Lung (tissue), 12 donors: Measurements from ENCODE around the gene PLEKHA6. TPM values are rescaled to one million over a fixed set of nuclear protein-coding genes. Genes with fewer than 3 reads are reported as not detected.

Experiments used
- ATAC-seq: fragments of 200-7000 bp; cut with Tn5 transposase; one replicate; pipeline ENCODE4 v1.9.1; 2020; ENCODE audit warnings: moderate number of reproducible peaks; ENCODE audit not compliant: insufficient read depth, low FRiP score
- DNase-seq, 3 donors: peaks; one replicate each; pipeline ENCODE4 v3.0.0-alpha.2; 2013 to 2017
- H3K27ac ChIP-seq, 2 donors: one replicate each; pipeline ENCODE4 v1.5.1; 2013; ENCODE audit warnings: mild to moderate bottlenecking in 2 of 2, moderate library complexity in 2 of 2, control low read depth in 1 of 2, inconsistent platforms in 1 of 2, low read depth in 1 of 2, low read length in 1 of 2
- H3K27me3 ChIP-seq, 3 donors: one replicate each; pipeline ENCODE4 v1.5.1; 2013; ENCODE audit warnings: low read length in 2 of 3; ENCODE audit not compliant: control insufficient read depth in 3 of 3, insufficient read depth in 3 of 3
- H3K36me3 ChIP-seq, 4 donors: one replicate each; pipeline ENCODE4 v1.5.1; 2013; ENCODE audit warnings: low read length in 4 of 4, mild to moderate bottlenecking in 1 of 4, moderate library complexity in 1 of 4; ENCODE audit not compliant: control insufficient read depth in 4 of 4, insufficient read depth in 4 of 4
- H3K4me1 ChIP-seq, 5 donors: one replicate each; pipeline ENCODE4 v1.5.1; 2013; ENCODE audit warnings: low read length in 5 of 5, mild to moderate bottlenecking in 2 of 5, moderate library complexity in 1 of 5; ENCODE audit not compliant: control insufficient read depth in 5 of 5, insufficient read depth in 5 of 5
- H3K4me3 ChIP-seq: one replicate; pipeline ENCODE4 v1.5.1; 2013; ENCODE audit warnings: mild to moderate bottlenecking, control low read depth, moderate library complexity
- H3K9ac ChIP-seq, 2 donors: one replicate each; pipeline ENCODE4 v1.5.1; 2013; ENCODE audit warnings: low read length in 2 of 2, control low read depth in 1 of 2; ENCODE audit not compliant: insufficient read depth in 1 of 2
- H3K9me3 ChIP-seq, 4 donors: one replicate each; pipeline ENCODE4 v1.5.1; 2013; ENCODE audit warnings: low read length in 3 of 4, mild to moderate bottlenecking in 1 of 4, moderate library complexity in 1 of 4; ENCODE audit not compliant: control insufficient read depth in 4 of 4, insufficient read depth in 3 of 4
- WGBS, 2 donors: extraction: QIAGEN DNeasy Blood & Tissue Kit; methylation state at CpG; one replicate each; pipeline ENCODE4 v1.1.7; 2013; 5-methylcytosine and 5-hydroxymethylcytosine counted together
- polyA plus RNA-seq, 2 donors: library from polyadenylated mRNA; stranded (reverse); fragments of 200-250 nt; gene quantifications; one replicate each; pipeline ENCODE4 v1.2.1, GENCODE V29; 2013
- total RNA-seq, 2 donors: library from RNA; depleted of rRNA in 1 of 2; stranded (reverse); fragments of >200 nt in 1 of 2; gene quantifications; one replicate each; pipeline ENCODE4 v1.2.1, GENCODE V29; 2014 to 2021
- TF ChIP-seq, protein P1 (sequence below): IDR thresholded peaks from 2 replicates; pipeline ENCODE4 v1.5.1; 2012; ENCODE audit warnings: mild to moderate bottlenecking; ENCODE audit errors: control extremely low read depth, extremely low read depth
- donor health status: control.
- donor health status: control.
- donor health status: Bipolar disorder and iron deficiency.
- donor health status: healthy.
- donor health status: DM: yes; HTN: yes; CAD: no.

The PLEKHA6 gene
- total and polyA plus RNA-seq, 4 donors, result 0.88 to 10.5 (median 3.3) TPM

DNA sequence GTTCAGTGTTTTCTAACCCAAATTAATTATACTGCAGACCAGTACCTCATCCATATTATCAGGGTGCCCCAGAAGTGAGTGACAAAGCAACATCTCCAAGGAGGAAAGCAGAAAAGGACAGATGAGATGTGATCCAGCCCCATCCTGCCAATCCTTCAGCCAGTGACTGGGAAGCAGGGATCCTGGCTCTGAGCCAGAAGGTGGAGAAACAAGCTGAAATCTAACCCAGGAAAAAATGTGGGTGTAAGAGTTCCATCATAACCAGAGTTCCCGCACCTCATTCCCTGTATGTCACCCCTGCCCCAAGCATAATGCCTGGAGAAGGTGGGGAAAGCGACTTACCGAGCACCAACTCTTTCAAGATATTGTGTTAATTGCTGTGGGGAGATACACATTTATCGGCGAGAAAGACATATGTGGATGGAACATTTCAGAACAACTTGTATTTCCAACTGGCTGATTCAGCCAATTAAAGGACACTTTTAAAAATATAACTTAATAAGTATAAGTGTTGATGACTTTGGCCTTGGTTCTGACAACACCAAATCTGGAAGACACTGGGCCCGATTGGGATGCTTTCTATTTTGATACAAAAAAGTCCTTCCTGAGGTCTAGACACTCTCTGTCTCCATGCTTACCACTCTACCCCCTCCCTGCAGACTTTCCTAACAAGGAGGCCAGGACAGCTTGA is 14.9 kb downstream of the PLEKHA6 start:
- no peak overlapping the region for H3K4me3 ChIP-seq
- WGBS, 2 donors, result 90 to 92% methylated on average over 6 of the region's 6 CpGs
- ATAC-seq, result no peak
- peak; percentile 33 to 46 (median 41) for DNase-seq
- TF ChIP-seq, protein P1, sequence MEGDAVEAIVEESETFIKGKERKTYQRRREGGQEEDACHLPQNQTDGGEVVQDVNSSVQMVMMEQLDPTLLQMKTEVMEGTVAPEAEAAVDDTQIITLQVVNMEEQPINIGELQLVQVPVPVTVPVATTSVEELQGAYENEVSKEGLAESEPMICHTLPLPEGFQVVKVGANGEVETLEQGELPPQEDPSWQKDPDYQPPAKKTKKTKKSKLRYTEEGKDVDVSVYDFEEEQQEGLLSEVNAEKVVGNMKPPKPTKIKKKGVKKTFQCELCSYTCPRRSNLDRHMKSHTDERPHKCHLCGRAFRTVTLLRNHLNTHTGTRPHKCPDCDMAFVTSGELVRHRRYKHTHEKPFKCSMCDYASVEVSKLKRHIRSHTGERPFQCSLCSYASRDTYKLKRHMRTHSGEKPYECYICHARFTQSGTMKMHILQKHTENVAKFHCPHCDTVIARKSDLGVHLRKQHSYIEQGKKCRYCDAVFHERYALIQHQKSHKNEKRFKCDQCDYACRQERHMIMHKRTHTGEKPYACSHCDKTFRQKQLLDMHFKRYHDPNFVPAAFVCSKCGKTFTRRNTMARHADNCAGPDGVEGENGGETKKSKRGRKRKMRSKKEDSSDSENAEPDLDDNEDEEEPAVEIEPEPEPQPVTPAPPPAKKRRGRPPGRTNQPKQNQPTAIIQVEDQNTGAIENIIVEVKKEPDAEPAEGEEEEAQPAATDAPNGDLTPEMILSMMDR, result no peak
- no peaks in the 10 kb centered on the region for H3K27me3 ChIP-seq
- H3K9me3 ChIP-seq, result no peaks in the 10 kb centered on the region
- no peaks in the 10 kb centered on the region for H3K36me3 ChIP-seq
- peaks cover 0 to 49% (median 14%) of the 10 kb centered on the region in 5 donors for H3K4me1 ChIP-seq
- no peak overlapping the region for H3K27ac ChIP-seq
- H3K9ac ChIP-seq, result no peak overlapping the region

DNA sequence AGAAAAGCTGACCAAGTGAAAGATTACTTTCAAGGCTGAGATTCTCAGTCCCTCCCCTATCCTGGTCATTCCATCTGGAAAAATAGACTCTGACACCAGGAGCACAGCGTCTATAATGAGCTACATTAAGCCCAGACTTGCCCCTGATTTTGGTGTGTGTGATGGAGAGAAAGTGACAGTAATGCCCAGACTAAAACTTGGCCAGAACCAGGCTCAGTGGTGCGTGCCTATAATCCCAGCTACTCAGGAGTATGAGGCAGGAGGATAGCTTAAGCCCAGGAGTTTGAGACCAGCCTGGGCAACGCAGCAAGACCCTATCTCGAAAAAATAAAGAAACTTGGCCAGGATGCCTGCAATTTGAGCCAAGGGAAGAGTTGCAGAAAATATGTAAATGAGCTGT is 15.9 kb downstream of the PLEKHA6 start:
- TF ChIP-seq, protein P1, result no peak
- WGBS, 2 donors, result 80 to 87% methylated on average over 4 of the region's 4 CpGs
- ATAC-seq, result no peak
- Histone ChIP-seq H3K9me3 (no peaks in the 10 kb centered on the region), H3K4me3 (no peak overlapping the region), H3K27me3 (no peaks in the 10 kb centered on the region), H3K27ac (no peak overlapping the region), H3K36me3 (no peaks in the 10 kb centered on the region), H3K9ac (no peak overlapping the region), H3K4me1 (peaks cover 0 to 50% (median 9%) of the 10 kb centered on the region in 5 donors)
- DNase-seq, result no peak

DNA sequence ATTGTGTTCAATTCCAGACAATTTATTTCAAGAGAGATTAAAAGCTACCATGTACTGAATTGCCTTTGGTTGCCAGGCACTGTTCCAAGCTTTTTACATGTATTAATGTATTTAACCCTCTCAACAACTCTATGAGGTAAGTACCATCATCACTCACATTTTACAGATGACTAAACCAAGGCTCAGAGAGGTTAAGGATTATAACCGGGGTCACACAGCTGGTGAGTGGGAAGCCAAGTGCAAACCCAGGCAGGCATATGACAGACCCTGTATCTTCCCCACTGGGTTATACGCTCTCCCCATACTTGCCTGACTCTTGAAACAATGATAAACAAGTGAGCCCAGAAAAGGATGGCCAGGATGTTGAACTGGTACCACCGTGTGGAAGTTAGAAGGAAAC is 16.5 kb downstream of the PLEKHA6 start:
- TF ChIP-seq, protein P1, result no peak
- Histone ChIP-seq H3K9me3 (no peaks in the 10 kb centered on the region), H3K9ac (no peak overlapping the region), H3K27me3 (no peaks in the 10 kb centered on the region), H3K27ac (no peak overlapping the region), H3K4me3 (no peak overlapping the region), H3K4me1 (peaks cover 0 to 50% (median 6%) of the 10 kb centered on the region in 5 donors), H3K36me3 (no peaks in the 10 kb centered on the region)
- ATAC-seq (no peak), DNase-seq (no peak)
- 92 to 93% methylated on average over 3 of the region's 3 CpGs for WGBS, 2 donors

DNA sequence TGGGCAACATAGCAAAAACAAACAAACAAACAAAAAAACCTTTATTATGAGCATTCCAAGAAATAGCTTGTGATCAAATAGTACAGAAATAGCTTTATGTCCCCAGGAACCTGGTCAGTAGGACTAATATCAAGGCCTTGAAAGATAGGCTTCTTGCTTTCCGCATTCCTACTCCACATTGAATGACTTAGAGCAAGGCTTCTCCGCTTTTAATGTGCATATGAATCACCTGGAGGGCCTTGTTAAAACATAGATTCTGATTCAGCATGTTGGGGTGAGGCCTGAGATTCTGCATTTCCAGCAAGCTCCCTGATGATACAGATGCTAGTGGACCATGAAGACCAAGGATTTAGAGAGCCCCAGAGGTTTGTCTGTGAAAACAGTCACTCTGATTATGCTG is 17.4 kb downstream of the PLEKHA6 start:
- H3K9me3 ChIP-seq, result no peaks in the 10 kb centered on the region
- H3K27me3 ChIP-seq, result no peaks in the 10 kb centered on the region
- TF ChIP-seq, protein P1, result no peak
- no peak overlapping the region for H3K27ac ChIP-seq
- H3K4me3 ChIP-seq, result no peak overlapping the region
- DNase-seq, result no peak
- H3K36me3 ChIP-seq, result no peaks in the 10 kb centered on the region
- WGBS, 2 donors, result 96 to 97% methylated on average over 2 of the region's 2 CpGs
- ATAC-seq, result no peak
- no peak overlapping the region for H3K9ac ChIP-seq
- peaks cover 0 to 52% (median 9%) of the 10 kb centered on the region in 5 donors for H3K4me1 ChIP-seq
